Lower leg skin (tissue), 4 donors: ENCODE results near the gene LRRC10. TPM values are rescaled to one million over a fixed set of nuclear protein-coding genes. Genes with fewer than 3 reads are reported as not detected.

Experiments used
- DNase-seq, 2 donors: peaks; one replicate each; pipeline ENCODE4 v3.0.0-alpha.2; 2019; ENCODE audit warnings: low spot score in 2 of 2
- H3K4me3 ChIP-seq: fragments of 200-600 bp; sonication (generic); 2 replicates; pipeline ENCODE4 v1.5.1; 2017; ENCODE audit warnings: mild to moderate bottlenecking, low read depth; ENCODE audit not compliant: poor library complexity, severe bottlenecking
- CTCF ChIP-seq, 3 donors: fragments of 450-650 bp; IDR thresholded peaks; one replicate each; pipeline ENCODE4 v1.5.1; 2016; ENCODE audit warnings: antibody characterized with exemption in 3 of 3, mild to moderate bottlenecking in 3 of 3, moderate library complexity in 2 of 3
- POLR2A ChIP-seq, 2 donors: fragments of 450-650 bp; IDR thresholded peaks; one replicate each; pipeline ENCODE4 v1.6.1; 2016 to 2017; ENCODE audit warnings: antibody characterized with exemption in 2 of 2, mild to moderate bottlenecking in 1 of 2, moderate library complexity in 1 of 2
- WGBS, 2 donors: methylation state at CpG; one replicate each; pipeline ENCODE4 v1.1.5; 2018; 5-methylcytosine and 5-hydroxymethylcytosine counted together
- intact Hi-C: fragments of 100-400 bp; cut with DNase I; formaldehyde crosslinking; loops from one replicate; pipeline ENCODE4 v1.15.0; 2023; ENCODE audit warnings: low total_unique reads
- microRNA-seq, 2 donors: library from miRNA; unstranded; fragments of <30 nt; microRNA quantifications; one replicate each; pipeline ENCODE4, GENCODE V29; 2016; ENCODE audit warnings: borderline replicate concordance in 2 of 2, borderline number of aligned reads in 1 of 2
- total RNA-seq, 4 donors: library from RNA; depleted of rRNA; stranded (reverse); fragments of >200 nt; gene quantifications; one replicate each; pipeline ENCODE4 v1.1.0, GENCODE V29; 2016

The LRRC10 gene
- total RNA-seq, 4 donors from 2014 or later, result not detected

- no peak for TF ChIP-seq POLR2A (IDR thresholded peaks at IDR 0.05)
- no peak for TF ChIP-seq CTCF (IDR thresholded peaks at IDR 0.05)
- WGBS, 2 donors, result 76 to 92% methylated on average over 4 of the region's 4 CpGs
- intact Hi-C loops, result no loop called here
- H3K4me3 ChIP-seq, result no peak overlapping the region
- DNase-seq, result no peak
Observed at GRCh38 chr12:69569236-69569635, 41.5 kb downstream of the LRRC10 start.

- 79 to 83% methylated on average over 3 of the region's 3 CpGs for WGBS, 2 donors
- TF ChIP-seq POLR2A (IDR thresholded peaks at IDR 0.05) (no peak), CTCF (IDR thresholded peaks at IDR 0.05) (no peak)
- no peak overlapping the region for H3K4me3 ChIP-seq
- intact Hi-C loops, result no loop called here
- no peak for DNase-seq
Observed at GRCh38 chr12:69566603-69567002, 44.1 kb downstream of the LRRC10 start.

GRCh38 chr12:69563166-69563762, 47.4 kb downstream of the LRRC10 start:
- no peak overlapping the region for H3K4me3 ChIP-seq
- intact Hi-C loops, result no loop called here
- TF ChIP-seq CTCF (IDR thresholded peaks at IDR 0.05) (no peak), POLR2A (IDR thresholded peaks at IDR 0.05) (no peak)
- 98 to 100% methylated on average over 2 of the region's 2 CpGs for WGBS, 2 donors
- DNase-seq, result no peak

Small RNA genes within 50 kb of the gene (microRNA-seq; reads per million reads assigned to microRNA genes)
- gene MIR3913-1, result 0 reads per million in 2 donors
- 0 reads per million in 2 donors for gene MIR3913-2

Other genes starting within 250 kb of the LRRC10 start
- gene FRS2, start 140.5 kb downstream of the LRRC10 start, total RNA-seq, result 10 to 100 TPM; 33.7 to 64.7 (median 43.5) TPM
- gene CCT2, start 25.4 kb downstream of the LRRC10 start, total RNA-seq, result 10 to 100 TPM; 49.4 to 86.4 (median 61.1) TPM
- under 1 TPM in 2 of 4 donors, not detected in 2; 0.13 to 0.49 TPM for gene BEST3, start 88.4 kb upstream of the LRRC10 start, total RNA-seq
- 10 to 100 TPM; 11.3 to 30.0 (median 21.4) TPM for gene RAB3IP, start 128.0 kb upstream of the LRRC10 start, total RNA-seq
- 1 to 10 TPM in 3 of 4 donors, under 1 TPM in 1; 0.27 to 3.3 (median 1.5) TPM for gene MYRFL, start 214.3 kb upstream of the LRRC10 start, total RNA-seq